ENCODE data around the gene LCOR. TPM values are rescaled to one million over a fixed set of nuclear protein-coding genes. Genes with fewer than 3 reads are reported as not detected.

LCOR gene
- total RNA-seq, 4 donors from 2014 or later: 61.9 to 133 (median 81.2) TPM

DNA sequence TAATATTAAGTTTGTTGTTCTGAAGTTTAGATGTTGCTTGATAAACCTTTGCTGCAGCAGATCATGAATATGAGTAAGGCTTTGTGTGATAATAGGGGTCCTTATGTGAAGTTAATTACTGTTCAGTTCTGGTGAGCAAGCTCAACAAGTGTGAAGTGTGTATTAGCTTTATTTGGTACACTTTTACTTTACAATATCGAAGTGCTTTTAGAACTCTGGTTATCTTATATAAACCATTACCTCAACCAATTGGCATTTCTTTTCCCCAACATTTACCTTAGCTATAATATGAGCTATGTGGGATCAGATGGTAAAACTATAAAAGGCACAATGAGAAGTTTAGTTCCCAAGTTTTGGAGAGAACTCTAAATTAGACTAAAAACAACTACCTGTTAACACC is 127.6 kb downstream of the LCOR start:
- H3K27ac ChIP-seq: no peak overlapping the region
- no peak for DNase-seq
- H3K4me3 ChIP-seq: no peak overlapping the region
- H3K9me3 ChIP-seq: no peaks in the 10 kb centered on the region
- H3K4me1 ChIP-seq: no peaks in the 10 kb centered on the region
- no peaks in the 10 kb centered on the region for H3K27me3 ChIP-seq
- H3K36me3 ChIP-seq: peaks cover 0 to 49% (median 0%) of the 10 kb centered on the region in 3 donors
- TF ChIP-seq POLR2A (IDR thresholded peaks at IDR 0.05): no peak
- TF ChIP-seq, protein P1, sequence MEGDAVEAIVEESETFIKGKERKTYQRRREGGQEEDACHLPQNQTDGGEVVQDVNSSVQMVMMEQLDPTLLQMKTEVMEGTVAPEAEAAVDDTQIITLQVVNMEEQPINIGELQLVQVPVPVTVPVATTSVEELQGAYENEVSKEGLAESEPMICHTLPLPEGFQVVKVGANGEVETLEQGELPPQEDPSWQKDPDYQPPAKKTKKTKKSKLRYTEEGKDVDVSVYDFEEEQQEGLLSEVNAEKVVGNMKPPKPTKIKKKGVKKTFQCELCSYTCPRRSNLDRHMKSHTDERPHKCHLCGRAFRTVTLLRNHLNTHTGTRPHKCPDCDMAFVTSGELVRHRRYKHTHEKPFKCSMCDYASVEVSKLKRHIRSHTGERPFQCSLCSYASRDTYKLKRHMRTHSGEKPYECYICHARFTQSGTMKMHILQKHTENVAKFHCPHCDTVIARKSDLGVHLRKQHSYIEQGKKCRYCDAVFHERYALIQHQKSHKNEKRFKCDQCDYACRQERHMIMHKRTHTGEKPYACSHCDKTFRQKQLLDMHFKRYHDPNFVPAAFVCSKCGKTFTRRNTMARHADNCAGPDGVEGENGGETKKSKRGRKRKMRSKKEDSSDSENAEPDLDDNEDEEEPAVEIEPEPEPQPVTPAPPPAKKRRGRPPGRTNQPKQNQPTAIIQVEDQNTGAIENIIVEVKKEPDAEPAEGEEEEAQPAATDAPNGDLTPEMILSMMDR (IDR thresholded peaks at IDR 0.05): no peak

DNA sequence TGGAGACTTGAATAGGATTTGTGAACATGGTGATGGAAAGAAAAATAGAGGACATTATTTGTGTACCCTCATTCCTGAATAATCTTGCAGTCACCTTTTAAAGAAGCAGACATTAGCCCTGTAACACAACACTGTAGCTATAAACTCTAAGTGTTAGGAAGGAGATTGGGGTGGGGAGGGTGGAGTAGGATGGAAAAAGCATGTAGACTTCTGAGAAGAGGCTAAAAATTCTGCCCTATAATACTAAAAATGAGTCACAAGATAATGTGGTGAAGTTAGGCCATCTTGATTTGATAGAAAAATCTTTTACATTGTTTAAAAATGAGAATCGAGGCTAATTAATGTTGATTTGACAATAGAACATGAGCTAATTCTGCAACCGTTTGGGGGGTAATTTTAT is 128.8 kb downstream of the LCOR start:
- no peak for DNase-seq
- Histone ChIP-seq H3K4me3 (no peak overlapping the region), H3K9me3 (no peaks in the 10 kb centered on the region), H3K27me3 (no peaks in the 10 kb centered on the region), H3K36me3 (peaks cover 0 to 37% (median 0%) of the 10 kb centered on the region in 3 donors), H3K4me1 (no peaks in the 10 kb centered on the region), H3K27ac (no peak overlapping the region)
- no peak for TF ChIP-seq POLR2A (IDR thresholded peaks at IDR 0.05)
- TF ChIP-seq, protein P1 (IDR thresholded peaks at IDR 0.05): no peak

DNA sequence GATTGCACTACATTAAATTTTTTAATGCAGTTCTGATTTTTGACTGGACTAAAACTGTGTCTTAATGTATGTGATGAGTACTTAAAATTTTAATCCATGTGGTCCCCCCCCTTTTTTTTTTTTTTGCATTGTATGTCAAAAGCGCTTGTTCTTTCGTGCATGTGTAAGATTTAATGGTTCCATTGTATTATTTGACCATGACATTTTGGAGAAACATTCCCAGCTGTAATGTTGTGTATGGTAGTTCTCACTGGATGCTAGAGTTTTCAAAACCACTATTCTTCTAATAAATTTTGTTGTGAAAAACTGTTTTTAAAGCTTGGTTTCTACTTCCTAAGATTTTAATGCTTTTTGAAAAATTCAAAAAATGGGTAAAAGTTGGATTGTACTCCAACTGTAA is 132.0 kb downstream of the LCOR start:
- H3K4me3 ChIP-seq: no peak overlapping the region
- no peaks in the 10 kb centered on the region for H3K9me3 ChIP-seq
- H3K27me3 ChIP-seq: no peaks in the 10 kb centered on the region
- H3K27ac ChIP-seq: no peak overlapping the region
- peaks cover 0 to 7% (median 0%) of the 10 kb centered on the region in 3 donors for H3K36me3 ChIP-seq
- no peaks in the 10 kb centered on the region for H3K4me1 ChIP-seq
- no peak for DNase-seq
- TF ChIP-seq, protein P1 (IDR thresholded peaks at IDR 0.05): no peak
- no peak for TF ChIP-seq POLR2A (IDR thresholded peaks at IDR 0.05)

DNA sequence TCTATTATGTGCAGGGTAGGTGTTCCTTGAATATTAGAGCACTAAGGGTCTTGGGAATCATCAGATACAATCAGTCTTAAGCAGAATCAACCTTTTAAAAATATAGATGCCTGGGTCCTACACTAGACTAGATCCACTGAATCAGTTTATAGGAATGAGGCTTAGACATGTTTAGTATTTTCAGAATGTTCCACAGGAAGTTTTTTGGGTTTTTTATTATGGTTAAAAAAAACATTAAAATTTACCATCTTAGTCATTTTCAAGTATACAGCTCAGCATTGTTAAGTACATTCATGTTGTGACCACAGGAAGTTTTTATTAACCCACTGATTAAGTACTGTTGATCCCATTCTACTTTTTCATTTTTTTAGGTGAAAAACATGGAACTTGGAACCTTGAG is 135.7 kb downstream of the LCOR start:
- H3K36me3 ChIP-seq: no peaks in the 10 kb centered on the region
- H3K4me1 ChIP-seq: no peaks in the 10 kb centered on the region
- H3K9me3 ChIP-seq: no peaks in the 10 kb centered on the region
- H3K27me3 ChIP-seq: no peaks in the 10 kb centered on the region
- TF ChIP-seq POLR2A (IDR thresholded peaks at IDR 0.05): no peak
- TF ChIP-seq, protein P1 (IDR thresholded peaks at IDR 0.05): no peak
- no peak for DNase-seq
- H3K27ac ChIP-seq: no peak overlapping the region
- no peak overlapping the region for H3K4me3 ChIP-seq

DNA sequence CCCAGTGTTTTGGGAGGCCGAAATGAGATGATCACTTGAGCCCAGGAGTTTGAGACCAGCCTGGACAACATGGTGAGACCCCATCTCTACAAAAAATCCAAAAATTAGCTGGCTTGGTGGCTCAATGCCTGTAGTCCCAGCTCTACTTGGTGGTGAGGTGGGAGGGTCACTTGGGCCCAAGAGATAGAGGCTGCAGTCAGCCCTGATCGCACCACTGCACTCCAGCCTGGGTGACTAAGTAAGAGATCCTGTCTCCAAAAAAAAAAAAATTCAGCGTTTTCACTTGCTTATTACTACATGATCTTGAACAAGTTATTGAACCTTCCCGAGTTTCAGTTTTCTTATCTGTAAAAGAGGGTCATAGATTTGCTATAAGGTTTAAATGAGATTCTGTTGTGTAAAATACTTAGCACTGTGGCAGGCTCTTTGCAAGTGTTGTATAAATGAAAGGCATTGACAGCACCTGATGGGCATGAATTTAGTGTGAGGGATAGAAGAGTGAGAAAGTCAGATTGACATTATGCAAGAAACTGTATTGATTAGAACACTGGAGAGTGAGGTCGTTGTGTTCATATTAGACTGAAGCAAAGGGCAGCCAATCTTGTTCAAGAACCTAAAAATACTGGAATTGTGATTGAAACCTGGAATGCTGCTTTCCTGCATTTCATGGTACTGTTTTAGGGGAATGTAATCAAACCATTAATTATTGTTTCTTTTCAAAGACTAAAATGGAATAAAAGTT is 136.8 kb downstream of the LCOR start:
- peaks cover 0 to 7% (median 2%) of the 10 kb centered on the region in 4 donors for H3K4me1 ChIP-seq
- H3K36me3 ChIP-seq: no peaks in the 10 kb centered on the region
- no peak for DNase-seq
- no peak for TF ChIP-seq POLR2A (IDR thresholded peaks at IDR 0.05)
- TF ChIP-seq, protein P1 (IDR thresholded peaks at IDR 0.05): no peak
- no peaks in the 10 kb centered on the region for H3K9me3 ChIP-seq
- H3K4me3 ChIP-seq: no peak overlapping the region
- no peaks in the 10 kb centered on the region for H3K27me3 ChIP-seq
- no peak overlapping the region for H3K27ac ChIP-seq

Measured in Peyer's patch (tissue), 4 donors.